ENCODE results near the gene ZNF516. TPM values are rescaled to one million over a fixed set of nuclear protein-coding genes. Genes with fewer than 3 reads are reported as not detected.
A peak's percentile ranks its signal among the peaks of the same experiment; 100 is the strongest.

Gene ZNF516
- total RNA-seq, 1 donor from 2014 or later, result 28.0 TPM

- intact Hi-C loops (cut with DNase I), result no loop called here
- no peak for DNase-seq
- Histone ChIP-seq H3K4me1 (no peaks in the 10 kb centered on the region), H3K9me3 (no peaks in the 10 kb centered on the region), H3K36me3 (no peaks in the 10 kb centered on the region), H3K4me3 (no peak overlapping the region), H3K27ac (no peak overlapping the region), H3K27me3 (no peaks in the 10 kb centered on the region)
- no peak for TF ChIP-seq CTCF (IDR thresholded peaks at IDR 0.05)
- ATAC-seq, result peak; percentile 7
Measured at GRCh38 chr18:76391038-76391437, 104.0 kb downstream of the ZNF516 start.

DNA sequence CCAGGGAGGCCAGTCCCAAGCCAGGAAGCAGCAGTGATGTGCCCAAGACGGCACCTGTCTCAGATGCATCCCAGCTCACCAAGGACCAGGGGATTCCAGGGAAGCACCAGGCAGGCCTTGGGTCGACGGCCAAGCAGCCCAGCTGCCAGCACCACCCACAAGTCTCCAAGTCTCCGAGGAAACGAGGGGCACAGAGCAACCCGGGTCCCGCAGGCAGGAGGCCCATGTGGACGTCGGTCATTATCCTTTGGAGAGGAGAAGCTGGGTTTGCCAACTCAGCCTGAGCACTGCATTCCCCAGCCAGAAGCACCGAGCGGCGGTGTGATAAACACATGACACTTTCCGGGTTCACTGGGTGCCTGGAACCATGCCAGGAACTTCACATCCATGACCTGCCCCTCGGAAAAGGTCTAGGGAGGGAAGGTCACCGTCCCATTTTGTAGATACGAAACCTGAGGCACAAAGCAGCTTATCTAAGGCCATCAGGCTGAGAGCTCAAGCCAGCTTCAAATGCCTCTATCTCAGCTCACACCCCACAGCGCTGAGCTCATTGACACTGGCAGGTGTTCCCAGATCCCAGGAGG, 104.5 kb downstream of the ZNF516 start:
- Histone ChIP-seq H3K36me3 (no peaks in the 10 kb centered on the region), H3K27me3 (no peaks in the 10 kb centered on the region), H3K4me1 (no peaks in the 10 kb centered on the region), H3K9me3 (no peaks in the 10 kb centered on the region), H3K4me3 (no peak overlapping the region), H3K27ac (no peak overlapping the region)
- DNase-seq (no peak), ATAC-seq (peak; percentile 7)
- intact Hi-C loops (cut with DNase I), result no loop called here
- no peak for TF ChIP-seq CTCF (IDR thresholded peaks at IDR 0.05)

- TF ChIP-seq CTCF (IDR thresholded peaks at IDR 0.05), result no peak
- Histone ChIP-seq H3K9me3 (no peaks in the 10 kb centered on the region), H3K4me1 (no peaks in the 10 kb centered on the region), H3K36me3 (no peaks in the 10 kb centered on the region), H3K4me3 (no peak overlapping the region), H3K27me3 (no peaks in the 10 kb centered on the region), H3K27ac (no peak overlapping the region)
- no peak for ATAC-seq
- intact Hi-C loops (cut with DNase I), result no loop called here
- no peak for DNase-seq
Measured at GRCh38 chr18:76389716-76390115, 105.3 kb downstream of the ZNF516 start.

GRCh38 chr18:76388891-76389423, 106.1 kb downstream of the ZNF516 start:
- TF ChIP-seq CTCF (IDR thresholded peaks at IDR 0.05), result no peak
- intact Hi-C loops (cut with DNase I), result no loop called here
- no peak for DNase-seq
- Histone ChIP-seq H3K27me3 (no peaks in the 10 kb centered on the region), H3K4me3 (no peak overlapping the region), H3K9me3 (no peaks in the 10 kb centered on the region), H3K36me3 (no peaks in the 10 kb centered on the region), H3K27ac (no peak overlapping the region), H3K4me1 (no peaks in the 10 kb centered on the region)
- no peak for ATAC-seq

DNA sequence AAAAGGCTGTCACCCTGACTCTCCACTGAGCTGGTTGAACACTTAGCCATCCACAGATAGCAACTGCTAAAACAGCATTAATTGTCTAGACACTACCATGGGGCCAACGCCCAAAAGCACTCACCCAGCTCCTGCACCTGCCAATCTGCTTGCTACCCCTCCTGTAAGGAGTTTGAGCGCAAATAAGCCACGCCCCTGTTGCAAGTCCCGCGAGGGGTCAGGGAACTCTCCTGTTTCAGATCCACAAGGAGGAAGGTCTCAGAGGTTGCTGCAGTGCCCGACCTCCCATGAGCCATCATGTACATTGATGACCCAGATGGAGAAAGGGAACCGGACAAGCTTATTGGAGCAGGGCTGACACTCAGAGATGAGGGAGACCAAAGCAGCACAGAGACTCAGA, 106.8 kb downstream of the ZNF516 start:
- intact Hi-C loops (cut with DNase I), result no loop called here
- no peak for TF ChIP-seq CTCF (IDR thresholded peaks at IDR 0.05)
- no peaks in the 10 kb centered on the region for H3K36me3 ChIP-seq
- H3K9me3 ChIP-seq, result no peaks in the 10 kb centered on the region
- H3K4me3 ChIP-seq, result no peak overlapping the region
- DNase-seq, result no peak
- no peaks in the 10 kb centered on the region for H3K4me1 ChIP-seq
- H3K27ac ChIP-seq, result no peak overlapping the region
- no peak for ATAC-seq
- no peaks in the 10 kb centered on the region for H3K27me3 ChIP-seq

- TF ChIP-seq CTCF (IDR thresholded peaks at IDR 0.05), result no peak
- H3K27me3 ChIP-seq, result no peaks in the 10 kb centered on the region
- DNase-seq (no peak), ATAC-seq (no peak)
- H3K4me1 ChIP-seq, result no peaks in the 10 kb centered on the region
- no peaks in the 10 kb centered on the region for H3K36me3 ChIP-seq
- H3K9me3 ChIP-seq, result no peaks in the 10 kb centered on the region
- intact Hi-C loops (cut with DNase I), result no loop called here
- no peak overlapping the region for H3K4me3 ChIP-seq
- no peak overlapping the region for H3K27ac ChIP-seq
Measured at GRCh38 chr18:76387608-76388007, 107.4 kb downstream of the ZNF516 start.

Data from upper lobe of right lung (tissue), 1 donor.